Measurements from ENCODE around the gene SLC2A6. TPM values are rescaled to one million over a fixed set of nuclear protein-coding genes. Genes with fewer than 3 reads are reported as not detected.

The SLC2A6 gene
- total and polyA plus RNA-seq, 2 donors (not counting 1 experiment from before 2014, with no cell fraction given): 7.6 to 9.1 TPM

DNA sequence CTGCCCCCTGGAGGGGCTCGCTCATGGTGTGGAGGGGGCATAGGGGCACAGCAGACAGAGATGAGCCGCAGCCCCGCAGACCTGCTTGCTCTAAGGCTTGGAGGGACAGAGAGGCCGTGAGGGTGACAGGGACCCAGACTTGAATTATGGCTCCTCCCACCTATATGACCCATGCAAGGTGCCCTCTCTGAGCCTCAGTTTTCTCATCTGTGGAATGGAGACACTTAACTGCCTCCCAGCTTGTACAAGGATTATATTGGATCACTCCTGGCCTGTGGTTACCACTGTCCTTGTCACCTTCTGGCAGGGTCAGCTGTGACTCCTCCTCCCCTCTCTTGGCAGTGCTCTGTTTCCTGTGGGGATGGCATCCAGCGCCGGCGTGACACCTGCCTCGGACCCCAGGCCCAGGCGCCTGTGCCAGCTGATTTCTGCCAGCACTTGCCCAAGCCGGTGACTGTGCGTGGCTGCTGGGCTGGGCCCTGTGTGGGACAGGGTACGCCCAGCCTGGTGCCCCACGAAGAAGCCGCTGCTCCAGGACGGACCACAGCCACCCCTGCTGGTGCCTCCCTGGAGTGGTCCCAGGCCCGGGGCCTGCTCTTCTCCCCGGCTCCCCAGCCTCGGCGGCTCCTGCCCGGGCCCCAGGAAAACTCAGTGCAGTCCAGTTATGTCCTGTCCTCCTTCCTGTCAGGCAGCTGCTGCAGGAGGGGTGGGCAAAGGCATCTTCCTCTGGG, 23.8 kb downstream of the SLC2A6 start:
- Histone ChIP-seq H3K27ac (ENCODE audit: insufficient read depth, low read length) (no peak overlapping the region), H3K36me3 (ENCODE audit: control insufficient read depth, insufficient read depth, low read length) (no peaks in the 10 kb centered on the region), H3K4me2 (ENCODE audit: extremely low read depth, insufficient read depth, low read length) (no peak overlapping the region), H3K4me1 (ENCODE audit: control insufficient read depth, extremely low read depth, insufficient read depth, low read length) (no peaks in the 10 kb centered on the region), H3K9ac (ENCODE audit: insufficient read depth, low read length) (no peak overlapping the region), H3K79me2 (ENCODE audit: control insufficient read depth, insufficient read depth, low read length) (no peaks in the 10 kb centered on the region), H4K20me1 (ENCODE audit: control insufficient read depth, extremely low read depth, insufficient read depth, low read length) (no peaks in the 10 kb centered on the region), H3K9me3 (ENCODE audit: control insufficient read depth, insufficient read depth, low read depth, low read length) (no peaks in the 10 kb centered on the region), H3K4me3 (replicated peaks in 1 of 4; ENCODE audit: control extremely low read depth in 1 of 4, insufficient read depth in 1 of 4, low read depth in 3 of 4, low read length in 4 of 4) (no peak overlapping the region), H3K27me3 (ENCODE audit: control insufficient read depth, insufficient read depth, low read length) (no peaks in the 10 kb centered on the region), H2AFZ (ENCODE audit: low read length) (no peak overlapping the region)
- no peak for DNase-seq (ENCODE audit: low read depth in 2 of 2)
- TF ChIP-seq EZH2 (IDR thresholded peaks at IDR 0.05; ENCODE audit: low read length, missing control alignments) (no peak), CTCF (conservative IDR thresholded peaks at IDR 0.05 in 1 of 2, IDR thresholded peaks at IDR 0.05 in 1 of 2; ENCODE audit: low read depth in 1 of 2, low read length in 2 of 2) (no peak)

GRCh38 chr9:133454325-133454724, 24.6 kb downstream of the SLC2A6 start:
- H3K27me3 ChIP-seq (ENCODE audit: control insufficient read depth, insufficient read depth, low read length): no peaks in the 10 kb centered on the region
- no peak overlapping the region for H3K27ac ChIP-seq (ENCODE audit: insufficient read depth, low read length)
- H3K4me2 ChIP-seq (ENCODE audit: extremely low read depth, insufficient read depth, low read length): no peak overlapping the region
- H3K4me1 ChIP-seq (ENCODE audit: control insufficient read depth, extremely low read depth, insufficient read depth, low read length): no peaks in the 10 kb centered on the region
- no peak overlapping the region for H3K4me3 ChIP-seq (replicated peaks in 1 of 4; ENCODE audit: control extremely low read depth in 1 of 4, insufficient read depth in 1 of 4, low read depth in 3 of 4, low read length in 4 of 4)
- no peak overlapping the region for H2AFZ ChIP-seq (ENCODE audit: low read length)
- H3K9me3 ChIP-seq (ENCODE audit: control insufficient read depth, insufficient read depth, low read depth, low read length): no peaks in the 10 kb centered on the region
- no peaks in the 10 kb centered on the region for H4K20me1 ChIP-seq (ENCODE audit: control insufficient read depth, extremely low read depth, insufficient read depth, low read length)
- no peaks in the 10 kb centered on the region for H3K79me2 ChIP-seq (ENCODE audit: control insufficient read depth, insufficient read depth, low read length)
- no peak overlapping the region for H3K9ac ChIP-seq (ENCODE audit: insufficient read depth, low read length)
- TF ChIP-seq EZH2 (IDR thresholded peaks at IDR 0.05; ENCODE audit: low read length, missing control alignments) (no peak), CTCF (conservative IDR thresholded peaks at IDR 0.05 in 1 of 2, IDR thresholded peaks at IDR 0.05 in 1 of 2; ENCODE audit: low read depth in 1 of 2, low read length in 2 of 2) (no peak)
- H3K36me3 ChIP-seq (ENCODE audit: control insufficient read depth, insufficient read depth, low read length): no peaks in the 10 kb centered on the region
- no peak for DNase-seq (ENCODE audit: low read depth in 2 of 2)

DNA sequence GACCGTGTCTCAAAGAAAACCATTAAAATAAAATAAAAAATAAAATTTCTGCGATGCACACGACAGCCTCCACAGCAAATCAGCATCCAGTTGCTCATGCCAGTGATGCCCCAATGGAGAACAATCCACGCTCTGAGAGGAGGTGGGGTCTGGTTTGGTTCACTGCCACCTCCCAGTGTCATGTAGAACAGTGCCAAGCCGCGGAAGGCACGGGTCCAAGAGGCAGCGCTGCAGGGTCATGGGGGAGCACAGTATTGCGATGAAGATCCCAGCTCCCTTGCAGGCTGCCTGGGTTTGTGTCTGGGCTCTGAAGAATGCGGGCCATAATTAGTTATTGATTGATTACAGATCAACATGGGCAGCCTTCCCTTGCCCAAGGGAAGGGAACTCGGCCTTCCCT, 25.2 kb downstream of the SLC2A6 start:
- no peak overlapping the region for H3K27ac ChIP-seq (ENCODE audit: insufficient read depth, low read length)
- no peak overlapping the region for H2AFZ ChIP-seq (ENCODE audit: low read length)
- no peaks in the 10 kb centered on the region for H3K79me2 ChIP-seq (ENCODE audit: control insufficient read depth, insufficient read depth, low read length)
- H4K20me1 ChIP-seq (ENCODE audit: control insufficient read depth, extremely low read depth, insufficient read depth, low read length): no peaks in the 10 kb centered on the region
- no peak overlapping the region for H3K4me3 ChIP-seq (replicated peaks in 1 of 4; ENCODE audit: control extremely low read depth in 1 of 4, insufficient read depth in 1 of 4, low read depth in 3 of 4, low read length in 4 of 4)
- no peaks in the 10 kb centered on the region for H3K27me3 ChIP-seq (ENCODE audit: control insufficient read depth, insufficient read depth, low read length)
- no peaks in the 10 kb centered on the region for H3K4me1 ChIP-seq (ENCODE audit: control insufficient read depth, extremely low read depth, insufficient read depth, low read length)
- no peak overlapping the region for H3K9ac ChIP-seq (ENCODE audit: insufficient read depth, low read length)
- no peak for DNase-seq (ENCODE audit: low read depth in 2 of 2)
- H3K9me3 ChIP-seq (ENCODE audit: control insufficient read depth, insufficient read depth, low read depth, low read length): no peaks in the 10 kb centered on the region
- no peaks in the 10 kb centered on the region for H3K36me3 ChIP-seq (ENCODE audit: control insufficient read depth, insufficient read depth, low read length)
- no peak overlapping the region for H3K4me2 ChIP-seq (ENCODE audit: extremely low read depth, insufficient read depth, low read length)
- TF ChIP-seq CTCF (conservative IDR thresholded peaks at IDR 0.05 in 1 of 2, IDR thresholded peaks at IDR 0.05 in 1 of 2; ENCODE audit: low read depth in 1 of 2, low read length in 2 of 2) (no peak), EZH2 (IDR thresholded peaks at IDR 0.05; ENCODE audit: low read length, missing control alignments) (no peak)
